Colonic mucosa (tissue), 4 donors: ENCODE data around the gene PBXIP1. TPM values are rescaled to one million over a fixed set of nuclear protein-coding genes. Genes with fewer than 3 reads are reported as not detected.

Source experiments
- DNase-seq: peaks from one replicate; pipeline ENCODE4 v3.0.0-alpha.2; 2020
- H3K27ac ChIP-seq: fragments of 200-600 bp; one replicate; pipeline ENCODE4 v1.8.0; 2021
- H3K27me3 ChIP-seq: fragments of 200-600 bp; one replicate; pipeline ENCODE4 v1.8.0; 2021
- H3K36me3 ChIP-seq: fragments of 200-600 bp; one replicate; pipeline ENCODE4 v1.8.0; 2021
- H3K4me1 ChIP-seq: fragments of 200-600 bp; one replicate; pipeline ENCODE4 v1.8.0; 2021; ENCODE audit warnings: mild to moderate bottlenecking
- H3K4me3 ChIP-seq: fragments of 200-600 bp; one replicate; pipeline ENCODE4 v1.8.0; 2021
- H3K9ac ChIP-seq, 2 donors: one replicate each; pipeline ENCODE4 v1.7.0; 2013; ENCODE audit warnings: control low read depth in 2 of 2, low read depth in 2 of 2, low read length in 2 of 2
- H3K9me3 ChIP-seq: fragments of 200-600 bp; one replicate; pipeline ENCODE4 v1.8.0; 2021
- CTCF ChIP-seq: fragments of 200-600 bp; IDR thresholded peaks from one replicate; pipeline ENCODE4 v1.8.0; 2022; ENCODE audit warnings: antibody characterized with exemption, mild to moderate bottlenecking
- intact Hi-C: fragments of 100-400 bp; cut with DNase I; formaldehyde crosslinking; loops from one replicate; pipeline ENCODE4 v1.14.1; 2022
- total RNA-seq, 2 donors: library from RNA; stranded (reverse); fragmentation: NEBNext Ultra II Directional in 1 of 2; extraction: Animal tissue kit (Norgen Biotek cat#: 25700) in 1 of 2; gene quantifications; one replicate each; pipeline ENCODE4 v1.2.1, GENCODE V29; 2021
- donor health status: healthy.
- donor health status: DM: no; HTN: no; CAD: no.
- donor health status: DM: no; HTN: no; CAD: no.

Gene PBXIP1
- total RNA-seq, 2 donors from 2014 or later, result 22.0 to 51.4 TPM

- Histone ChIP-seq H3K9ac (peak overlapping the region in 1 of 2 donors; percentile 16), H3K9me3 (no peaks in the 10 kb centered on the region), H3K27me3 (no peaks in the 10 kb centered on the region), H3K4me3 (no peak overlapping the region), H3K27ac (no peak overlapping the region), H3K36me3 (no peaks in the 10 kb centered on the region), H3K4me1 (peaks cover 7% of the 10 kb centered on the region)
- peak; percentile 70 for TF ChIP-seq CTCF
- peak; percentile 62 for DNase-seq
- intact Hi-C loops, result no loop called here
Measured at GRCh38 chr1:154943649-154944400, 12.1 kb downstream of the PBXIP1 start.

DNA sequence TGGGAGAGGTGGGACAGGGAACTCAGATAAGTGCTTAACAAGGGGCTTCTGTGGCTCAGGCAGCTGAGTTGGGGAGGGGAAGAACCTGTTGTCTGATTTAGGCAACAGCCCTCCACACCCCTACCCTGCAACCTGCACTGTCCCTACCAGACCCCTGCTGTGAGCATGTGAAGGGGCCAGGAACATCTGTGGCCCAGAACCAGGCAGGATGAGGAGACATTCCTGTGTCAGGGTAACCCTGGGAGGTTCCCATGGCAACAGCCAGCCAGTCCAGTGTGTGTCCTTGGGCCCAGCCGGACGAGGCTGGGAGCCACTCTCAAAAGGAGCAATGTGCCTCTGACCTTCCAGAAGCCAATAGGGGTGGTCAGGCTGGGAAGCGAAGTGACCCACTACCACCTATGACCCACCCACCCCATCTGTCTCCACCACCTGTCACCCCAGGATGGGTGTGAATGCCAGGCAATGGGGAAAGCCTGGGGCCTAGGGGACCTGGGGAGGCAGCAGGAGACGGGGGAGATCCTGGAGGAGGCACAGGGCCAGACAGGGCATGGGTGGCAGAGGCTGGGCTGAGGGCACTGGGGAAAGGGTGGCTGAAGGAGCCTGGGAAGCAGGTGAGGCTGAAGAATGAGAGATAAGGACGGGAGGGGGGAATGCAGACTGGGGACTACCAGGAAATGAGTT, 14.4 kb downstream of the PBXIP1 start:
- intact Hi-C loops, result no loop called here

GRCh38 chr1:154940651-154941194, 15.2 kb downstream of the PBXIP1 start:
- H3K9ac ChIP-seq, result no peak overlapping the region
- no peak overlapping the region for H3K4me3 ChIP-seq
- no peak for TF ChIP-seq CTCF
- no peak for DNase-seq
- H3K27ac ChIP-seq, result no peak overlapping the region
- intact Hi-C loops, result no loop called here
- H3K27me3 ChIP-seq, result no peaks in the 10 kb centered on the region
- no peaks in the 10 kb centered on the region for H3K9me3 ChIP-seq
- peaks cover 7% of the 10 kb centered on the region for H3K4me1 ChIP-seq
- no peaks in the 10 kb centered on the region for H3K36me3 ChIP-seq

More for the DNA sequence above, 14.4 kb downstream of the PBXIP1 start:
- no peaks in the 10 kb centered on the region for H3K9me3 ChIP-seq
- peaks cover 7% of the 10 kb centered on the region for H3K4me1 ChIP-seq
- no peak overlapping the region for H3K27ac ChIP-seq
- H3K36me3 ChIP-seq, result no peaks in the 10 kb centered on the region
- H3K27me3 ChIP-seq, result no peaks in the 10 kb centered on the region
- no peak overlapping the region for H3K4me3 ChIP-seq
- no peak overlapping the region for H3K9ac ChIP-seq
- no peak for TF ChIP-seq CTCF
- no peak for DNase-seq

GRCh38 chr1:154940213-154940560, 15.7 kb downstream of the PBXIP1 start:
- peaks cover 7% of the 10 kb centered on the region for H3K4me1 ChIP-seq
- DNase-seq, result no peak
- H3K9me3 ChIP-seq, result no peaks in the 10 kb centered on the region
- intact Hi-C loops, result no loop called here
- H3K27me3 ChIP-seq, result no peaks in the 10 kb centered on the region
- no peaks in the 10 kb centered on the region for H3K36me3 ChIP-seq
- no peak overlapping the region for H3K4me3 ChIP-seq
- no peak overlapping the region for H3K9ac ChIP-seq
- TF ChIP-seq CTCF, result no peak
- no peak overlapping the region for H3K27ac ChIP-seq

GRCh38 chr1:154938604-154939399, 17.1 kb downstream of the PBXIP1 start:
- DNase-seq, result no peak
- intact Hi-C loops, result no loop called here
- TF ChIP-seq CTCF, result no peak
- H3K4me1 ChIP-seq, result peaks cover 2% of the 10 kb centered on the region
- no peak overlapping the region for H3K4me3 ChIP-seq
- H3K9me3 ChIP-seq, result no peaks in the 10 kb centered on the region
- H3K36me3 ChIP-seq, result no peaks in the 10 kb centered on the region
- H3K27ac ChIP-seq, result peak overlapping the region; percentile 96
- no peaks in the 10 kb centered on the region for H3K27me3 ChIP-seq
- H3K9ac ChIP-seq, result no peak overlapping the region
